ENCODE data around the gene DYRK1A.

DYRK1A gene

DNA sequence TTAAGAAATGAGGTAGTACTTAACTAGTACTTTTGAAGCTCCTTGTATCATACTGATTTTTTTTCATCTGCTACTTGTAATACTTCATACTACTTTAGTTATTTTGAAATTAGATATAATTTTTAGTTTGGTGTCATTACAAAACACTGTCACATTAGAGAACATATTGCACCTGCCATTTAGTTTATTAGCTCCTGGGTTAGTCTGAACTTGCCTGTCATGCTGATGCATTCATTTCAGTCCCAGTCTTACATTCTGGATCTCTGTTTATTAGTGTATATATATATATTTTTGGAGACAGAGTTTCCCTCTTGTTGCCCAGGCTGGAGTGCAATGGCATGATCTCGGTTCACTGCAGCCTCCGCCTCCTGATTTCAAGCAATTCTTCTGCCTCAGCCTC, 50.3 kb downstream of the DYRK1A start:
- no peak overlapping the region for H3K4me3 ChIP-seq (ENCODE audit: low read length)
- no peak for DNase-seq (ENCODE audit: low read depth)
- TF ChIP-seq, protein P1, sequence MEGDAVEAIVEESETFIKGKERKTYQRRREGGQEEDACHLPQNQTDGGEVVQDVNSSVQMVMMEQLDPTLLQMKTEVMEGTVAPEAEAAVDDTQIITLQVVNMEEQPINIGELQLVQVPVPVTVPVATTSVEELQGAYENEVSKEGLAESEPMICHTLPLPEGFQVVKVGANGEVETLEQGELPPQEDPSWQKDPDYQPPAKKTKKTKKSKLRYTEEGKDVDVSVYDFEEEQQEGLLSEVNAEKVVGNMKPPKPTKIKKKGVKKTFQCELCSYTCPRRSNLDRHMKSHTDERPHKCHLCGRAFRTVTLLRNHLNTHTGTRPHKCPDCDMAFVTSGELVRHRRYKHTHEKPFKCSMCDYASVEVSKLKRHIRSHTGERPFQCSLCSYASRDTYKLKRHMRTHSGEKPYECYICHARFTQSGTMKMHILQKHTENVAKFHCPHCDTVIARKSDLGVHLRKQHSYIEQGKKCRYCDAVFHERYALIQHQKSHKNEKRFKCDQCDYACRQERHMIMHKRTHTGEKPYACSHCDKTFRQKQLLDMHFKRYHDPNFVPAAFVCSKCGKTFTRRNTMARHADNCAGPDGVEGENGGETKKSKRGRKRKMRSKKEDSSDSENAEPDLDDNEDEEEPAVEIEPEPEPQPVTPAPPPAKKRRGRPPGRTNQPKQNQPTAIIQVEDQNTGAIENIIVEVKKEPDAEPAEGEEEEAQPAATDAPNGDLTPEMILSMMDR (conservative IDR thresholded peaks at IDR 0.05; ENCODE audit: low read length) = no peak

GRCh38 chr21:37419228-37419906, 52.8 kb downstream of the DYRK1A start:
- DNase-seq (ENCODE audit: low read depth) = no peak
- TF ChIP-seq, protein P1 (conservative IDR thresholded peaks at IDR 0.05; ENCODE audit: low read length) = no peak
- no peak overlapping the region for H3K4me3 ChIP-seq (ENCODE audit: low read length)

DNA sequence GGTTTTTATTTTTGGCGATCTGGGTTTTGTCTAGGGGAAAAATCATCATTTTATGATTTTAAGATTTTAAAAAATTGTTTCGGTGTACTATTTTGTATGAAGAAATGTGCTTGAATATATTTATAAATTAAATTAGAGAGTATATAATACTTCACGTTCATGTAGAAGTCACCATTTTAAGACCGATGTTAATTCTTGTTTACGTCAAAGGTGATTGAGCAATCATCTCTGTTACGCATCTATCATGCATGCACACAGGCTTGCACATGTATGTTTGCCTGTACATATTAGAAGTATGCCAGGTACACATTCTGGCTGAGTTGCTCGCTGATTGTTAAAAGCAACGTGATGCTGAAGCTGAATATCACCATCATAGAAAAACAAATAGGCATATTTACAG, 54.7 kb downstream of the DYRK1A start:
- no peak overlapping the region for H3K4me3 ChIP-seq (ENCODE audit: low read length)
- no peak for DNase-seq (ENCODE audit: low read depth)
- TF ChIP-seq, protein P1 (conservative IDR thresholded peaks at IDR 0.05; ENCODE audit: low read length) = no peak

- no peak overlapping the region for H3K4me3 ChIP-seq (ENCODE audit: low read length)
- no peak for DNase-seq (ENCODE audit: low read depth)
- TF ChIP-seq, protein P1 (conservative IDR thresholded peaks at IDR 0.05; ENCODE audit: low read length) = no peak
These were observed 55.8 kb downstream of the DYRK1A start for GRCh38 chr21:37422382-37422781.

- H3K4me3 ChIP-seq (ENCODE audit: low read length) = no peak overlapping the region
- no peak for DNase-seq (ENCODE audit: low read depth)
- TF ChIP-seq, protein P1 (conservative IDR thresholded peaks at IDR 0.05; ENCODE audit: low read length) = no peak
These were observed 56.5 kb downstream of the DYRK1A start for GRCh38 chr21:37423103-37423502.

- no peak overlapping the region for H3K4me3 ChIP-seq (ENCODE audit: low read length)
- TF ChIP-seq, protein P1 (conservative IDR thresholded peaks at IDR 0.05; ENCODE audit: low read length) = no peak
- no peak for DNase-seq (ENCODE audit: low read depth)
These were observed 57.8 kb downstream of the DYRK1A start for GRCh38 chr21:37424396-37424795.

DNA sequence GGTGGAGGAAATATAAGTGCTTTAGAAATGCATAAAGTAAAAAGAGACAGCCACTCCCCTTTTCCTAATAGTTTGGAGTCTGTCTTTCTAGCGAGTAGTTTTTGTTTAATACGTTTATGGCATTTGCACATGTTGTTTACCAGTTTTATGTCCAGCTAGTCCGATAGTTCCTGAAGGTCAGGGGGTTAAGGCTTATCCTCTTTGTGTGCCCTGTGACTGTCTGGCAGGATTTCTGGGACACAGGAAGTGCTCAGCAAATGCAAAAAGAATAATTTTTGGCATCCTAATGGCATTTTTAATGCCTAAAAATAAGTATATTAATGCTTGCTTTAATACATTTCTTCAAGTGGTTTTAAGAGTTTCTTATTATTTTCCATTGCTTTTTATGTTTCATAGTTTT, 58.4 kb downstream of the DYRK1A start:
- TF ChIP-seq, protein P1 (conservative IDR thresholded peaks at IDR 0.05; ENCODE audit: low read length) = no peak
- no peak overlapping the region for H3K4me3 ChIP-seq (ENCODE audit: low read length)
- no peak for DNase-seq (ENCODE audit: low read depth)
